ENCODE results near the gene RABGAP1L. TPM values are rescaled to one million over a fixed set of nuclear protein-coding genes. Genes with fewer than 3 reads are reported as not detected.

RABGAP1L gene
- total and polyA plus RNA-seq, 4 donors, result 4.8 to 53.5 (median 18.8) TPM

DNA sequence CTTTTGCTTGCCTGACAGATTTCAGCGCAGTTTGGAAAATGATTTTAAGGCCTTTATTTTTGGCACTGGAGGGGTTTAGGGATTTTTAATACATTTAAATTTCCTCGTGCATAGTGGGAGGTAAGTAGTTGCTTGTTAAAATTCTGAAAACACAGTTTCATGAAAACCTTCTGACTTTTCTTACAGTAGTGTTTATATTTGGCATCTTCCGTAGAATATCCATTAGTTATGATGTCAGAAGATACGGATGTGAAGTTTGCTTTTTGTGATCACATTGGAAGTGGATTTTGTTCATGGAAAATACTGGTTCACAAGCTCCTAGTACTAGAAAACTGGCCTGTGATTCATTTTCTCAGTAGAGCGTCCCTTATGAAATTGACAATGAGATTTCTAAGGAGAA is 1.3 kb downstream of the RABGAP1L start:
- Histone ChIP-seq H3K9me3 (ENCODE audit: control insufficient read depth in 4 of 4, low read length in 3 of 4) (no peaks in the 10 kb centered on the region), H3K27ac (ENCODE audit: low read depth in 1 of 2, low read length in 2 of 2) (peak overlapping the region in 1 of 2 donors; percentile 60), H3K9ac (ENCODE audit: low read depth in 1 of 2, low read length in 2 of 2) (peak overlapping the region in 1 of 2 donors; percentile 64), H3K4me3 (ENCODE audit: low read depth in 1 of 3, low read length in 3 of 3) (peak overlapping the region; percentile 78 to 95 (median 89)), H3K36me3 (ENCODE audit: control insufficient read depth in 4 of 4, insufficient read depth in 3 of 4, low read depth in 1 of 4, low read length in 3 of 4) (no peaks in the 10 kb centered on the region), H3K27me3 (ENCODE audit: control insufficient read depth in 4 of 4, insufficient read depth in 4 of 4, low read length in 3 of 4) (no peaks in the 10 kb centered on the region), H3K4me1 (ENCODE audit: control insufficient read depth in 4 of 4, insufficient read depth in 4 of 4, low read length in 3 of 4) (peaks cover 0 to 15% (median 4%) of the 10 kb centered on the region in 4 donors)
- no peak for DNase-seq (ENCODE audit: low spot score)
- TF ChIP-seq ATF3 (IDR thresholded peaks at IDR 0.05) (no peak), FOXA1 (IDR thresholded peaks at IDR 0.05) (no peak), ZBTB33 (IDR thresholded peaks at IDR 0.05) (no peak), NR2F2 (IDR thresholded peaks at IDR 0.05) (no peak), RAD21 (IDR thresholded peaks at IDR 0.05) (no peak)
- WGBS, result 79% methylated on average over 5 of the region's 5 CpGs

DNA sequence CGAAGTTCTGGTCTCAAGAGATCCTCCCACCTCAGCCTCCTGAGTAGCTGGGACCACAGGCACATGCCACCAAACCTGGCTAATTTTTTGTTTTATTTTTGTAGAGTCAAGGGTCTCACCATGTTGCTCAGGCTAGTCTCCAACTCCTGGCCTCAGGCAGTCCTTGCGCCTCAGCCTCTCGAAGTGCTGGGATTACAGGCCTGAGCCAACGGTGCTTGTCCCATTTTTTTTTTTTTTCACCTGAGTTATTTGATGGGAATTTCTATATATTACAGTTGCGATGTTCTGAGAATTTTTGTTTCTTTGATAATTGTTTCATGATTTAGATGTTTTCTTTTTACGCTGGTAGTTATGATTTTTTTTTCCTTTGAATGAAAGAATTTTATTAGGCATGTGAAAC is 2.5 kb downstream of the RABGAP1L start:
- Histone ChIP-seq H3K27ac (ENCODE audit: low read depth in 1 of 2, low read length in 2 of 2) (no peak overlapping the region), H3K27me3 (ENCODE audit: control insufficient read depth in 4 of 4, insufficient read depth in 4 of 4, low read length in 3 of 4) (no peaks in the 10 kb centered on the region), H3K9me3 (ENCODE audit: control insufficient read depth in 4 of 4, low read length in 3 of 4) (no peaks in the 10 kb centered on the region), H3K4me3 (ENCODE audit: low read depth in 1 of 3, low read length in 3 of 3) (no peak overlapping the region), H3K36me3 (ENCODE audit: control insufficient read depth in 4 of 4, insufficient read depth in 3 of 4, low read depth in 1 of 4, low read length in 3 of 4) (no peaks in the 10 kb centered on the region), H3K9ac (ENCODE audit: low read depth in 1 of 2, low read length in 2 of 2) (no peak overlapping the region), H3K4me1 (ENCODE audit: control insufficient read depth in 4 of 4, insufficient read depth in 4 of 4, low read length in 3 of 4) (peaks cover 0 to 21% (median 8%) of the 10 kb centered on the region in 4 donors)
- WGBS, result 93% methylated on average over 6 of the region's 6 CpGs
- no peak for DNase-seq (ENCODE audit: low spot score)
- TF ChIP-seq SP1 (IDR thresholded peaks at IDR 0.05) (no peak), JUND (IDR thresholded peaks at IDR 0.05) (no peak), NR2F2 (IDR thresholded peaks at IDR 0.05) (no peak), MAX (IDR thresholded peaks at IDR 0.05) (no peak), EGR1 (IDR thresholded peaks at IDR 0.05; ENCODE audit: low read depth in 2 of 2) (no peak), RAD21 (IDR thresholded peaks at IDR 0.05) (no peak), ZBTB33 (IDR thresholded peaks at IDR 0.05) (no peak), HNF4A (conservative IDR thresholded peaks at IDR 0.05) (no peak), FOXA1 (IDR thresholded peaks at IDR 0.05) (no peak), REST (IDR thresholded peaks at IDR 0.05) (no peak), HNF4G (IDR thresholded peaks at IDR 0.05) (no peak), ATF3 (IDR thresholded peaks at IDR 0.05) (no peak)
- TF ChIP-seq, protein P1, sequence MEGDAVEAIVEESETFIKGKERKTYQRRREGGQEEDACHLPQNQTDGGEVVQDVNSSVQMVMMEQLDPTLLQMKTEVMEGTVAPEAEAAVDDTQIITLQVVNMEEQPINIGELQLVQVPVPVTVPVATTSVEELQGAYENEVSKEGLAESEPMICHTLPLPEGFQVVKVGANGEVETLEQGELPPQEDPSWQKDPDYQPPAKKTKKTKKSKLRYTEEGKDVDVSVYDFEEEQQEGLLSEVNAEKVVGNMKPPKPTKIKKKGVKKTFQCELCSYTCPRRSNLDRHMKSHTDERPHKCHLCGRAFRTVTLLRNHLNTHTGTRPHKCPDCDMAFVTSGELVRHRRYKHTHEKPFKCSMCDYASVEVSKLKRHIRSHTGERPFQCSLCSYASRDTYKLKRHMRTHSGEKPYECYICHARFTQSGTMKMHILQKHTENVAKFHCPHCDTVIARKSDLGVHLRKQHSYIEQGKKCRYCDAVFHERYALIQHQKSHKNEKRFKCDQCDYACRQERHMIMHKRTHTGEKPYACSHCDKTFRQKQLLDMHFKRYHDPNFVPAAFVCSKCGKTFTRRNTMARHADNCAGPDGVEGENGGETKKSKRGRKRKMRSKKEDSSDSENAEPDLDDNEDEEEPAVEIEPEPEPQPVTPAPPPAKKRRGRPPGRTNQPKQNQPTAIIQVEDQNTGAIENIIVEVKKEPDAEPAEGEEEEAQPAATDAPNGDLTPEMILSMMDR (IDR thresholded peaks at IDR 0.05; ENCODE audit: low read depth, low read length, missing input control), result no peak

Measured in liver (tissue), 9 donors.